ENCODE results near the gene F2. TPM values are rescaled to one million over a fixed set of nuclear protein-coding genes. Genes with fewer than 3 reads are reported as not detected.

Gene F2
- total RNA-seq, 2 donors from 2014 or later = not detected

- H3K4me1 Mint-ChIP-seq = no peaks in the 10 kb centered on the region
- H3K9me3 Mint-ChIP-seq = no peaks in the 10 kb centered on the region
- no peaks in the 10 kb centered on the region for H3K27me3 Mint-ChIP-seq
- H3K4me3 Mint-ChIP-seq = no peak overlapping the region
- H3K36me3 Mint-ChIP-seq (ENCODE audit: low read depth) = peaks cover 97% of the 10 kb centered on the region
- no peak overlapping the region for H3K27ac Mint-ChIP-seq
- ATAC-seq (replicated peaks) = no peak
Measured at GRCh38 chr11:46766656-46767055, 47.6 kb downstream of the F2 start.

- no peak overlapping the region for H3K27ac Mint-ChIP-seq
- H3K4me1 Mint-ChIP-seq = no peaks in the 10 kb centered on the region
- no peaks in the 10 kb centered on the region for H3K27me3 Mint-ChIP-seq
- H3K36me3 Mint-ChIP-seq (ENCODE audit: low read depth) = peaks cover 98% of the 10 kb centered on the region
- H3K9me3 Mint-ChIP-seq = no peaks in the 10 kb centered on the region
- ATAC-seq (replicated peaks) = no peak
- no peak overlapping the region for H3K4me3 Mint-ChIP-seq
Measured at GRCh38 chr11:46769636-46770221, 50.7 kb downstream of the F2 start.

GRCh38 chr11:46776878-46777277, 57.9 kb downstream of the F2 start:
- no peak overlapping the region for H3K27ac Mint-ChIP-seq
- H3K27me3 Mint-ChIP-seq = no peaks in the 10 kb centered on the region
- H3K9me3 Mint-ChIP-seq = no peaks in the 10 kb centered on the region
- H3K4me3 Mint-ChIP-seq = no peak overlapping the region
- no peak for ATAC-seq (replicated peaks)
- no peaks in the 10 kb centered on the region for H3K4me1 Mint-ChIP-seq
- peaks cover 97% of the 10 kb centered on the region for H3K36me3 Mint-ChIP-seq (ENCODE audit: low read depth)

- Mint-ChIP-seq H3K4me3 (no peak overlapping the region), H3K27me3 (no peaks in the 10 kb centered on the region), H3K9me3 (no peaks in the 10 kb centered on the region), H3K36me3 (ENCODE audit: low read depth) (peaks cover 97% of the 10 kb centered on the region), H3K27ac (no peak overlapping the region), H3K4me1 (no peaks in the 10 kb centered on the region)
- ATAC-seq (replicated peaks) = no peak
Measured at GRCh38 chr11:46778416-46778815, 59.4 kb downstream of the F2 start.

Other genes starting within 250 kb of the F2 start
- gene AMBRA1, start 125.2 kb upstream of the F2 start, total RNA-seq = 10 to 100 TPM; 28.2 to 30.3 TPM
- gene HARBI1, start 102.0 kb upstream of the F2 start, total RNA-seq = 1 to 10 TPM; 2.4 to 4.6 TPM
- 10 to 100 TPM; 59.1 to 62.1 TPM for gene ATG13, start 101.7 kb upstream of the F2 start, total RNA-seq
- 10 to 100 TPM; 43.5 to 49.6 TPM for gene ARHGAP1, start 18.6 kb upstream of the F2 start, total RNA-seq
- gene ZNF408, start 18.2 kb upstream of the F2 start, total RNA-seq = 10 to 100 TPM; 10.5 to 15.1 TPM
- gene CKAP5, start 127.1 kb downstream of the F2 start, total RNA-seq = 100 to 1,000 TPM; 104 to 140 TPM
- gene LRP4, start 199.3 kb downstream of the F2 start, total RNA-seq = under 1 TPM; 0.08 to 0.11 TPM
- 10 to 100 TPM; 15.2 to 19.4 TPM for gene CSTPP1, start 217.5 kb downstream of the F2 start, total RNA-seq